ENCODE results near the gene MAPRE2. TPM values are rescaled to one million over a fixed set of nuclear protein-coding genes. Genes with fewer than 3 reads are reported as not detected.
A peak's percentile ranks its signal among the peaks of the same experiment; 100 is the strongest.

The MAPRE2 gene
- total and polyA plus RNA-seq, 2 of the 13 experiments (the other 11 are each of a cell fraction or from before 2014, with no cell fraction given), result 34.5 to 67.9 TPM

DNA sequence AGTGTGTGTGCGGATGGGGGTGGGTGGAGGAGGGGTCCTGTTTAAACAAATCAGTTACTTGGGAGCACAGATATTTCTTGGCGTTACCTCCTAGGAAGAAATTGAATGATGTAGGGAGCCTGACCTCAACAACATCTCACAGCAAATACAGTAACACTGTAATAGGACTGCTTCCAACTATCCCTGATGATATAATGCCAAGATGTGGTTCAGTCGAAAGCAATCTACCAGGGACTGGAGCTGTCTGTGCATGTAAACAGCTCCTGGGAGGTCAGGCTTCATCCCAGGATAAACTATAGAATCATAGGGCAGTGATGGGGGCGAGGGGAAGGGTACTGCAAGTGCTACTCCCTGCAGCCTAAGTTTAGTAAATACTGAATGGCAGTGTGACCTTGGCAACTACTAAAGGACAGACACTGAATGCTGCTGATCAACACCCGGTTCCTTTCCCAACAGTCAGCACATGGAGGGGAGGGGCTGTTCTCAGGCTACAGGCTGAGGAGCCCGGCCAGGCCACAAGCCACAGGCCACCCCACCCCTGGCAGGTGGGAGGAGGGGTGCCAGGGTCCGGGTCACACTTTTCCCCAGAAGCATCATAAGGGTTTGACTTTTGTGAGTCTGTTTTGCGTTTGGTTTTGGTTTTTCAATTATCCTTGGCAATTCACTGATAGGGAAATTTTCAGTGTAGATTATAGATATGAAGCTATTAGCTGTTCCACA is 114.3 kb downstream of the MAPRE2 start (continued):
- peak; percentile 34; the same call in 1 of the 2 replicates for TF ChIP-seq SALL1 (CRISPR knock-in tag; IDR thresholded peaks at IDR 0.05)
- no peak for TF ChIP-seq FOXA1 (IDR thresholded peaks at IDR 0.05)
- TF ChIP-seq FOXA1 (CRISPR knock-in tag; IDR thresholded peaks at IDR 0.05), result peak; percentile 12; the same call in 1 of the 2 replicates
- peak; percentile 95 for TF ChIP-seq ESRRA (CRISPR knock-in tag; IDR thresholded peaks at IDR 0.05; ENCODE audit: low read depth)
- TF ChIP-seq ZNF687 (CRISPR knock-in tag; IDR thresholded peaks at IDR 0.05), result peak; percentile 50
- no peak for TF ChIP-seq ARNT (IDR thresholded peaks at IDR 0.05)
- no peak for TF ChIP-seq GZF1 (CRISPR knock-in tag; IDR thresholded peaks at IDR 0.05)
- no peak for TF ChIP-seq SOX6 (IDR thresholded peaks at IDR 0.05)
- peak; percentile 13; the same call in 1 of the 2 replicates for TF ChIP-seq SOX6 (CRISPR knock-in tag; IDR thresholded peaks at IDR 0.05)
- TF ChIP-seq KAT8 (CRISPR knock-in tag; IDR thresholded peaks at IDR 0.05), result 0 out of 2 replicates have a peak, but pooled peaks have one; percentile 32
- TF ChIP-seq ZNF614 (CRISPR knock-in tag; IDR thresholded peaks at IDR 0.05; ENCODE audit: borderline replicate concordance), result peak; percentile 32; the same call in 1 of the 2 replicates
- TF ChIP-seq BORCS8-MEF2B (CRISPR knock-in tag; IDR thresholded peaks at IDR 0.05), result 0 out of 2 replicates have a peak, but pooled peaks have one; percentile 46
- TF ChIP-seq SP2 (CRISPR knock-in tag; IDR thresholded peaks at IDR 0.05), result no peak
- TF ChIP-seq POLR2A (IDR thresholded peaks at IDR 0.05; ENCODE audit: insufficient read depth in 1 of 2, low read depth in 2 of 2, low read length in 2 of 2), result no peak
- TF ChIP-seq TEAD3 (CRISPR knock-in tag; optimal IDR thresholded peaks at IDR 0.05; ENCODE audit: borderline replicate concordance), result peak; percentile 5
- TF ChIP-seq HOMEZ (CRISPR knock-in tag; IDR thresholded peaks at IDR 0.05; ENCODE audit: low read depth), result 0 out of 2 replicates have a peak, but pooled peaks have one; percentile 38
- TF ChIP-seq PAXIP1 (CRISPR knock-in tag; conservative IDR thresholded peaks at IDR 0.05), result 0 out of 2 replicates have a peak, but pooled peaks have one; percentile 29
- peak; percentile 40; the same call in 1 of the 2 replicates for TF ChIP-seq FOXO1 (CRISPR knock-in tag; IDR thresholded peaks at IDR 0.05)
- peak; percentile 41; the same call in 1 of the 2 replicates for TF ChIP-seq RXRB (CRISPR knock-in tag; IDR thresholded peaks at IDR 0.05; ENCODE audit: borderline replicate concordance)
- TF ChIP-seq SOX13 (IDR thresholded peaks at IDR 0.05), result no peak
- 0 out of 4 replicates have a peak, but pooled peaks of 1 of the 2 experiments have one; percentile 19 for TF ChIP-seq SOX13 (CRISPR knock-in tag; conservative IDR thresholded peaks at IDR 0.05 in 1 of 2, IDR thresholded peaks at IDR 0.05 in 1 of 2)
- TF ChIP-seq ZNF256 (CRISPR knock-in tag; conservative IDR thresholded peaks at IDR 0.05), result no peak
- TF ChIP-seq ZNF331 (CRISPR knock-in tag; IDR thresholded peaks at IDR 0.05), result peak; percentile 37; the same call in 1 of the 2 replicates

Measured in HepG2 (cell line).